K562 (cell line): Measurements from ENCODE around the gene RPS19BP1. TPM values are rescaled to one million over a fixed set of nuclear protein-coding genes. Genes with fewer than 3 reads are reported as not detected.
A peak's percentile ranks its signal among the peaks of the same experiment; 100 is the strongest.

ENCODE experiments used
- ATAC-seq: fragments of 200-7000 bp; cut with Tn5 transposase; 3 replicates; pipeline ENCODE4 v1.9.1; 2020; ENCODE audit warnings: moderate library complexity
- BruUV-seq: library from RNA; stranded (reverse); fragments of 400-500 nt; replicated peaks from 2 replicates; lab custom pipeline; 2021; lab: Mats Ljungman, UMichigan
- CTCF ChIA-PET: fragments of 300-600 bp; formaldehyde crosslinking; extraction: SDS; loops from one replicate; lab custom pipeline; 2021; ENCODE audit warnings: low intra/inter-chr PET ratio; lab: Yijun Ruan, JAX
- POLR2A ChIA-PET: fragments of 300-600, 350-650 bp; sonication (Branson Sonifier 250); formaldehyde crosslinking; extraction: SDS; loops from one replicate; lab custom pipeline; 2021; ENCODE audit warnings: antibody characterized with exemption, inconsistent platforms; lab: Yijun Ruan, JAX
- DNase-seq, 4 experiments: peaks; one replicate each; pipeline versions ENCODE4 v3.0.0 to v3.0.0-alpha.2; 2011 to 2018; ENCODE audit warnings: low spot score in 3 of 4, mixed read lengths in 3 of 4; ENCODE audit errors: extremely low read depth in 1 of 4
- FAIRE-seq: peaks from 2 replicates; lab custom pipeline; 2011; peaks lifted over from hg19 to GRCh38; lab: Jason Lieb, UNC
- H2AFZ ChIP-seq: 2 replicates; pipeline ENCODE4 v1.6.0; 2011; ENCODE audit warnings: low read depth, low read length, control low read depth, inconsistent platforms
- H3K27ac ChIP-seq: fragments of 200-600 bp; 3 replicates; pipeline ENCODE4 v1.8.0; 2011; ENCODE audit warnings: low read depth, mild to moderate bottlenecking, control low read depth, inconsistent platforms, low read length, moderate library complexity, mixed read lengths; ENCODE audit errors: extremely low read depth
- H3K27me3 ChIP-seq, 2 experiments: fragments of 300-600 bp in 1 of 2; 2 replicates in 1 of 2; 3 replicates in 1 of 2; pipeline versions ENCODE4 v1.6.0 to v1.8.0; 2011; ENCODE audit warnings: inconsistent platforms in 2 of 2, low read length in 2 of 2, mild to moderate bottlenecking in 1 of 2, mixed read lengths in 1 of 2, moderate library complexity in 1 of 2; ENCODE audit not compliant: control insufficient read depth in 2 of 2, insufficient read depth in 2 of 2
- H3K36me3 ChIP-seq: fragments of 300-600 bp; 3 replicates; pipeline ENCODE4 v1.8.0; 2011; ENCODE audit warnings: mild to moderate bottlenecking, low read length, inconsistent platforms; ENCODE audit not compliant: control insufficient read depth, insufficient read depth
- H3K4me1 ChIP-seq, 2 experiments: fragments of 200-600 bp in 1 of 2; replicated peaks in 1 of 2; 2 replicates in 1 of 2; 3 replicates in 1 of 2; pipeline versions ENCODE4 v1.5.1 to v1.8.0; 2011; ENCODE audit warnings: inconsistent platforms in 2 of 2, low read length in 2 of 2, mild to moderate bottlenecking in 1 of 2, mixed read lengths in 1 of 2, moderate library complexity in 1 of 2; ENCODE audit not compliant: control insufficient read depth in 2 of 2, insufficient read depth in 2 of 2
- H3K4me2 ChIP-seq: 2 replicates; pipeline ENCODE4 v1.6.1; 2011; ENCODE audit warnings: low read length, control low read depth, inconsistent platforms, mixed read lengths; ENCODE audit not compliant: insufficient read depth
- H3K4me3 ChIP-seq: fragments of 200-600 bp; sonication (generic), shearing (Covaris generic); 2 replicates; pipeline ENCODE4 v1.5.1; 2016; ENCODE audit warnings: control low read depth, inconsistent platforms
- H3K79me2 ChIP-seq: fragments of 200-600 bp; 3 replicates; pipeline ENCODE4 v1.8.0; 2011; ENCODE audit warnings: low read length, inconsistent platforms; ENCODE audit not compliant: control insufficient read depth, insufficient read depth
- H3K9ac ChIP-seq, 2 experiments: 2 replicates each; pipeline versions ENCODE4 v1.6.0 to v1.6.1; 2011; ENCODE audit warnings: low read depth in 2 of 2, low read length in 2 of 2, control low read depth in 1 of 2, inconsistent platforms in 1 of 2, mild to moderate bottlenecking in 1 of 2, mixed read lengths in 1 of 2; ENCODE audit not compliant: insufficient read depth in 1 of 2
- H3K9me1 ChIP-seq: one replicate; pipeline ENCODE4 v1.6.0; 2011; ENCODE audit warnings: inconsistent platforms, mild to moderate bottlenecking, low read length, moderate library complexity; ENCODE audit not compliant: control insufficient read depth, insufficient read depth
- H3K9me3 ChIP-seq: replicated peaks from 2 replicates; pipeline ENCODE4 v1.5.1; 2011; ENCODE audit warnings: low read depth, low read length, inconsistent platforms; ENCODE audit not compliant: control insufficient read depth, insufficient read depth
- H4K20me1 ChIP-seq: replicated peaks from 2 replicates; pipeline ENCODE4 v1.6.1; 2011; ENCODE audit warnings: low read length, inconsistent platforms, mixed read lengths; ENCODE audit not compliant: control insufficient read depth, insufficient read depth
- BACH1 ChIP-seq: fragments of 200-800 bp; sonication (Bioruptor generic); IDR thresholded peaks from 2 replicates; pipeline ENCODE4 v1.6.1; 2016; ENCODE audit warnings: missing genetic modification characterization, missing compliant biosample characterization
- NBN ChIP-seq: fragments of 450-650 bp; IDR thresholded peaks from 2 replicates; pipeline ENCODE4 v1.6.1; 2016; ENCODE audit warnings: low read depth, mild to moderate bottlenecking
- SIN3A ChIP-seq, 2 experiments: fragments of 150-350 bp in 1 of 2; IDR thresholded peaks; 2 replicates each; pipeline ENCODE4 v1.6.1; 2011 to 2016; ENCODE audit warnings: borderline replicate concordance in 2 of 2, low read depth in 2 of 2, low read length in 2 of 2, mild to moderate bottlenecking in 2 of 2, moderate library complexity in 2 of 2; ENCODE audit not compliant: control insufficient read depth in 1 of 2
- SRF ChIP-seq, 2 experiments: fragments of 250-450, 450-650 bp in 1 of 2; sonication (Bioruptor Pico) in 1 of 2; sonication (generic) in 1 of 2; formaldehyde crosslinking; IDR thresholded peaks; 2 replicates each; pipeline versions ENCODE4 v1.5.0 to v1.5.1; 2020 to 2022; ENCODE audit warnings: mild to moderate bottlenecking in 1 of 2, missing genetic modification reagents in 1 of 2
- ZNF143 ChIP-seq: sonication (generic); formaldehyde crosslinking; IDR thresholded peaks from 2 replicates; pipeline ENCODE4 v1.9.0; 2022; ENCODE audit warnings: mild to moderate bottlenecking, missing genetic modification reagents
- ZNF212 ChIP-seq: fragments of 450-650 bp; formaldehyde crosslinking; IDR thresholded peaks from 2 replicates; pipeline ENCODE4 v1.4.0; 2020; ENCODE audit warnings: mild to moderate bottlenecking
- ZNF224 ChIP-seq: sonication (generic); formaldehyde crosslinking; IDR thresholded peaks from 2 replicates; pipeline ENCODE4 v1.8.0; 2022; ENCODE audit warnings: mild to moderate bottlenecking, missing genetic modification reagents
- ZZZ3 ChIP-seq: fragments of 450-650 bp; IDR thresholded peaks from 2 replicates; pipeline ENCODE4 v1.6.1; 2016; ENCODE audit warnings: antibody characterized with exemption, mild to moderate bottlenecking, moderate library complexity
- WGBS: fragments of 100-300 bp; shearing (Covaris generic); methylation state at CpG from one replicate; pipeline ENCODE4 v1.1.6; 2016; ENCODE audit warnings: low coverage, mixed read lengths; ENCODE audit not compliant: insufficient coverage; ENCODE audit errors: missing lambda C conversion rate; 5-methylcytosine and 5-hydroxymethylcytosine counted together
- in situ Hi-C: fragments of 300-500 bp; cut with MboI; formaldehyde crosslinking; loops from 4 replicates; pipeline ENCODE4 v1.15.0; 2018; ENCODE audit warnings: inconsistent platforms, mixed read lengths
- intact Hi-C: fragments of 100-400 bp; cut with micrococcal nuclease; formaldehyde crosslinking; loops from 2 replicates; pipeline ENCODE4 v1.14.2; 2022
- polyA plus RNA-seq, 8 experiments: library from polyadenylated mRNA; depleted of rRNA in 4 of 8; stranded (reverse) in 5 of 8; unstranded in 3 of 8; fragments of >200 nt; fragmentation: Nextera tagmentation in 2 of 8; fragmentation: Illumina TruSeq in 1 of 8; extraction: Ambion mirVana in 2 of 8; extraction: Trizol in 1 of 8; gene quantifications; 2 replicates each; pipeline versions ENCODE4 v1.2.1 to v1.2.3, GENCODE V29; 2011 to 2014; ENCODE audit warnings: inconsistent platforms in 1 of 8, missing spikeins in 1 of 8
- total RNA-seq, 7 experiments: library from RNA; depleted of rRNA in 6 of 7; stranded (reverse); fragments of >200 nt in 6 of 7; fragmentation: Illumina TruSeq in 2 of 7; extraction: Trizol in 2 of 7; gene quantifications; 2 replicates each; pipeline versions ENCODE4 v1.2.1 to v1.2.3, GENCODE V29; 2011 to 2021; ENCODE audit warnings: low replicate concordance in 1 of 7
- TF ChIP-seq, protein P1 (sequence below): fragments of 450-650 bp; conservative IDR thresholded peaks from 2 replicates; pipeline ENCODE4 v1.6.1; 2016; ENCODE audit warnings: missing genetic modification characterization, low read depth, mild to moderate bottlenecking, missing compliant biosample characterization, moderate library complexity
- TF ChIP-seq, protein P2 (sequence below), 3 experiments: fragments of 200-800 bp in 1 of 3; fragments of 250-450 bp in 1 of 3; fragments of 450-650 bp in 1 of 3; sonication (Bioruptor Pico) in 1 of 3; sonication (Bioruptor generic) in 1 of 3; formaldehyde crosslinking in 1 of 3; IDR thresholded peaks; 2 replicates each; pipeline versions ENCODE4 v1.6.1 to v1.8.0; 2016 to 2022; ENCODE audit warnings: mild to moderate bottlenecking in 2 of 3, missing genetic modification characterization in 2 of 3, missing compliant biosample characterization in 1 of 3, moderate library complexity in 1 of 3

RPS19BP1 gene
- total and polyA plus RNA-seq, 9 of the 15 experiments (the other 6 are each of a cell fraction or from before 2014, with no cell fraction given), result 3.0 to 223 (median 84.3) TPM

- Histone ChIP-seq H3K4me3 (no peak overlapping the region), H3K9me3 (no peaks in the 10 kb centered on the region), H4K20me1 (no peaks in the 10 kb centered on the region), H2AFZ (no peak overlapping the region), H3K79me2 (no peaks in the 10 kb centered on the region), H3K4me1 (peaks cover 0 to 6% of the 10 kb centered on the region in 2 experiments; a peak in 1 of 5 replicates), H3K36me3 (no peaks in the 10 kb centered on the region), H3K27me3 (peaks cover 0 to 29% of the 10 kb centered on the region in 2 experiments; a peak in 3 of 5 replicates), H3K4me2 (no peak overlapping the region), H3K27ac (no peak overlapping the region), H3K9ac (no peak overlapping the region), H3K9me1 (no peaks in the 10 kb centered on the region)
- no TSS peak for BruUV-seq
- ChIA-PET POLR2A (no interaction called here), CTCF (no interaction called here)
- DNase-seq (peak; percentile 49 to 66 (median 62)), FAIRE-seq (peak; percentile 68), ATAC-seq (peak; percentile 81)
- in situ Hi-C loops, result no loop called here
- intact Hi-C loops, result loop anchor here (10.0 kb wide), 1 partner anchor 799 kb away; the partner anchor contains the start of gene ADSL
- WGBS, result 10% methylated on average over 36 of the region's 39 CpGs
- TF ChIP-seq BACH1 (tag) (no peak), ZNF212 (CRISPR knock-in tag) (no peak), SRF (CRISPR knock-in tag; IDR thresholded peaks at IDR 0.05) (no peak), NBN (no peak), ZNF143 (no peak), ZNF224 (CRISPR knock-in tag) (0 out of 2 replicates have a peak, but pooled peaks have one; percentile 62), SIN3A (IDR thresholded peaks at IDR 0.05; ENCODE audit: borderline replicate concordance in 2 of 2, control insufficient read depth in 1 of 2, low read depth in 2 of 2, low read length in 2 of 2) (peak in 1 of 2 experiments; percentile 20; a peak in 1 of 4 replicates), ZZZ3 (no peak)
- TF ChIP-seq, protein P1, sequence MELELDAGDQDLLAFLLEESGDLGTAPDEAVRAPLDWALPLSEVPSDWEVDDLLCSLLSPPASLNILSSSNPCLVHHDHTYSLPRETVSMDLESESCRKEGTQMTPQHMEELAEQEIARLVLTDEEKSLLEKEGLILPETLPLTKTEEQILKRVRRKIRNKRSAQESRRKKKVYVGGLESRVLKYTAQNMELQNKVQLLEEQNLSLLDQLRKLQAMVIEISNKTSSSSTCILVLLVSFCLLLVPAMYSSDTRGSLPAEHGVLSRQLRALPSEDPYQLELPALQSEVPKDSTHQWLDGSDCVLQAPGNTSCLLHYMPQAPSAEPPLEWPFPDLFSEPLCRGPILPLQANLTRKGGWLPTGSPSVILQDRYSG, result peak; percentile 72; the same call in 1 of the 2 replicates
- TF ChIP-seq, protein P2, sequence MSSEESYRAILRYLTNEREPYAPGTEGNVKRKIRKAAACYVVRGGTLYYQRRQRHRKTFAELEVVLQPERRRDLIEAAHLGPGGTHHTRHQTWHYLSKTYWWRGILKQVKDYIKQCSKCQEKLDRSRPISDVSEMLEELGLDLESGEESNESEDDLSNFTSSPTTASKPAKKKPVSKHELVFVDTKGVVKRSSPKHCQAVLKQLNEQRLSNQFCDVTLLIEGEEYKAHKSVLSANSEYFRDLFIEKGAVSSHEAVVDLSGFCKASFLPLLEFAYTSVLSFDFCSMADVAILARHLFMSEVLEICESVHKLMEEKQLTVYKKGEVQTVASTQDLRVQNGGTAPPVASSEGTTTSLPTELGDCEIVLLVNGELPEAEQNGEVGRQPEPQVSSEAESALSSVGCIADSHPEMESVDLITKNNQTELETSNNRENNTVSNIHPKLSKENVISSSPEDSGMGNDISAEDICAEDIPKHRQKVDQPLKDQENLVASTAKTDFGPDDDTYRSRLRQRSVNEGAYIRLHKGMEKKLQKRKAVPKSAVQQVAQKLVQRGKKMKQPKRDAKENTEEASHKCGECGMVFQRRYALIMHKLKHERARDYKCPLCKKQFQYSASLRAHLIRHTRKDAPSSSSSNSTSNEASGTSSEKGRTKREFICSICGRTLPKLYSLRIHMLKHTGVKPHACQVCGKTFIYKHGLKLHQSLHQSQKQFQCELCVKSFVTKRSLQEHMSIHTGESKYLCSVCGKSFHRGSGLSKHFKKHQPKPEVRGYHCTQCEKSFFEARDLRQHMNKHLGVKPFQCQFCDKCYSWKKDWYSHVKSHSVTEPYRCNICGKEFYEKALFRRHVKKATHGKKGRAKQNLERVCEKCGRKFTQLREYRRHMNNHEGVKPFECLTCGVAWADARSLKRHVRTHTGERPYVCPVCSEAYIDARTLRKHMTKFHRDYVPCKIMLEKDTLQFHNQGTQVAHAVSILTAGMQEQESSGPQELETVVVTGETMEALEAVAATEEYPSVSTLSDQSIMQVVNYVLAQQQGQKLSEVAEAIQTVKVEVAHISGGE (CRISPR knock-in tag; IDR thresholded peaks at IDR 0.05), result no peak
Observed at GRCh38 chr22:39545386-39546365, 13.1 kb upstream of the RPS19BP1 start.
